Brain microvascular endothelial cell (primary cell): ENCODE results near the gene LRRC61.
"Not testable (repeated sequence)": the region's sequence is repeated elsewhere in the genome, so short reads cannot be mapped to it uniquely, and the experiment has no call there.

Experiments
- DNase-seq: peaks from one replicate; pipeline ENCODE4 v3.0.0-alpha.2; 2020
- H3K27ac ChIP-seq: fragments of 250-450 bp; sonication (Bioruptor Pico); 2 replicates; pipeline ENCODE4 v1.5.1; 2020; ENCODE audit warnings: mild to moderate bottlenecking, moderate library complexity
- H3K27me3 ChIP-seq: fragments of 250-450 bp; sonication (Bioruptor Pico); replicated peaks from 2 replicates; pipeline ENCODE4 v1.5.1; 2020; ENCODE audit warnings: mild to moderate bottlenecking
- H3K36me3 ChIP-seq: fragments of 250-450 bp; sonication (Bioruptor Pico); replicated peaks from 2 replicates; pipeline ENCODE4 v1.5.1; 2020; ENCODE audit warnings: mild to moderate bottlenecking
- H3K4me3 ChIP-seq: 2 replicates; pipeline ENCODE4 v1.5.1; 2011; ENCODE audit warnings: low read depth, mild to moderate bottlenecking, control low read depth, low read length, moderate library complexity
- CTCF ChIP-seq: IDR thresholded peaks from 2 replicates; pipeline ENCODE4 v1.5.1; 2011; ENCODE audit warnings: low read depth, mild to moderate bottlenecking, moderate library complexity, low read length, control low read depth, inconsistent platforms; ENCODE audit errors: missing control alignments
- in situ Hi-C: cut with HindIII; loops from 2 replicates; pipeline ENCODE4 v1.10.0; 2017; ENCODE audit warnings: low sequenced_read_pairs, low pct_ligation_motif_present

Gene LRRC61

GRCh38 chr7:150295027-150295426 lies 28.1 kb upstream of the LRRC61 start:
- DNase-seq, H3K4me3 ChIP-seq, in situ Hi-C loops, H3K27ac ChIP-seq, H3K27me3 ChIP-seq, H3K36me3 ChIP-seq: not testable (repeated sequence)

GRCh38 chr7:150295614-150296013 lies 27.5 kb upstream of the LRRC61 start:
- H3K36me3 ChIP-seq, H3K4me3 ChIP-seq, H3K27ac ChIP-seq, in situ Hi-C loops, H3K27me3 ChIP-seq, DNase-seq: not testable (repeated sequence)

GRCh38 chr7:150296802-150297201 lies 26.4 kb upstream of the LRRC61 start:
- H3K4me3 ChIP-seq, H3K36me3 ChIP-seq, DNase-seq, H3K27ac ChIP-seq, H3K27me3 ChIP-seq, in situ Hi-C loops: not testable (repeated sequence)

GRCh38 chr7:150297978-150298377 lies 25.2 kb upstream of the LRRC61 start:
- H3K27me3 ChIP-seq, H3K36me3 ChIP-seq, H3K27ac ChIP-seq, H3K4me3 ChIP-seq, in situ Hi-C loops, DNase-seq: not testable (repeated sequence)

- DNase-seq, H3K36me3 ChIP-seq, H3K27ac ChIP-seq, H3K4me3 ChIP-seq, in situ Hi-C loops, H3K27me3 ChIP-seq: not testable (repeated sequence)
Measured at GRCh38 chr7:150302908-150303310, 20.2 kb upstream of the LRRC61 start.

GRCh38 chr7:150304499-150305258 lies 18.5 kb upstream of the LRRC61 start:
- H3K4me3 ChIP-seq, in situ Hi-C loops, H3K27ac ChIP-seq, DNase-seq, H3K36me3 ChIP-seq, H3K27me3 ChIP-seq: not testable (repeated sequence)

GRCh38 chr7:150305259-150305902 lies 17.8 kb upstream of the LRRC61 start:
- H3K27ac ChIP-seq, H3K36me3 ChIP-seq, DNase-seq, H3K4me3 ChIP-seq, in situ Hi-C loops, H3K27me3 ChIP-seq: not testable (repeated sequence)

GRCh38 chr7:150305903-150306284 lies 17.3 kb upstream of the LRRC61 start:
- H3K27ac ChIP-seq, H3K4me3 ChIP-seq, in situ Hi-C loops, H3K36me3 ChIP-seq, DNase-seq, H3K27me3 ChIP-seq: not testable (repeated sequence)

- H3K27ac ChIP-seq, DNase-seq, H3K4me3 ChIP-seq, H3K36me3 ChIP-seq, H3K27me3 ChIP-seq, in situ Hi-C loops: not testable (repeated sequence)
Measured at GRCh38 chr7:150306377-150306776, 16.8 kb upstream of the LRRC61 start.

GRCh38 chr7:150307129-150307528 lies 16.0 kb upstream of the LRRC61 start:
- no peak for DNase-seq
- Histone ChIP-seq H3K27ac (no peak overlapping the region), H3K4me3 (no peak overlapping the region), H3K27me3 (no peaks in the 10 kb centered on the region), H3K36me3 (no peaks in the 10 kb centered on the region)
- TF ChIP-seq CTCF, result no peak
- in situ Hi-C loops, result no loop called here
